ENCODE data around the gene CPLX1. TPM values are rescaled to one million over a fixed set of nuclear protein-coding genes. Genes with fewer than 3 reads are reported as not detected.

CPLX1 gene
- total RNA-seq, 1 experiment from 2014 or later: 14.5 TPM

DNA sequence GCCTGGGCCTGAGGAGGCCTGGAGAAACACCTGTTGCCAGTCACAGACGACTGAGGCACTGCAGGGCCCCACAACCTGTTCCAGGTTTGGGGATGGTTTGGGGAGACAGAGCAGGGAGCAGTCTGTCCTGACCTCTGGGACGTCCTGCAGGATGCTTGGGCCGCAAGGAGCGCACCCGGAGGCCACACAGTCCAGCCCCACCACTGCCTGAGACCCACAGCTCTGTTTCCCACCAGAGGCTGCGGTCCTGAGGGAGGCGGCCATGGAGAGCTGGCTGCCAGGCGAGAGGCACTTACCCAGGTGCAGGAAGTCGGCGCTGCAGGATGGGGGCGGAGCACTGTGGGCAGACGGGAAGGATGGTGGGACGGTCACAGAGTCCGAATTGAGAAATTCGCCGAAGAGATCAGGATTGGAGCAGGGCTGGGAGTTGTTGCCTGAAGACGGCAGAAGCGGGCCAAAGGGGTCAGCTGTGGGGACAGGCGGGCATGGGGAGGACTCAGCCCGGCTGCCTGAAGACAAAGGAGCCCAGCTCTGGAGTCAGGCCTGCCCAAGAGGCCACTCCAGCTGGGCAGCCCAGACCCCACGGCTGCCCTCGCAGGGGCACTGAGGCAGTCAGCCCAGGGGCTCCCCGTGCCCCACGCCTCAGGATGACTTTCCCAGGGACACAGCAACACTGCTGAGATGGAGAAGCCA is 40.3 kb upstream of the CPLX1 start:
- no peak overlapping the region for H3K4me3 ChIP-seq (replicated peaks in 1 of 2; ENCODE audit: low read depth in 1 of 2, low read length in 2 of 2)
- no peaks in the 10 kb centered on the region for H3K4me1 ChIP-seq (ENCODE audit: control insufficient read depth in 1 of 2, insufficient read depth in 2 of 2, low read length in 2 of 2)
- H3K36me3 ChIP-seq (ENCODE audit: control insufficient read depth in 1 of 2, insufficient read depth in 2 of 2, low read length in 2 of 2): peaks cover 9 to 28% of the 10 kb centered on the region in 2 experiments
- H3K9me2 ChIP-seq (ENCODE audit: insufficient read depth): no peaks in the 10 kb centered on the region
- no peaks in the 10 kb centered on the region for H3K27me3 ChIP-seq (ENCODE audit: insufficient read depth, low read length)
- ChIA-PET CTCF (no interaction called here), POLR2A (no interaction called here), RAD21 (ENCODE audit: low non-redundant PET in 1 of 2, low total read pairs in 2 of 2, uncharacterized antibody in 2 of 2, unreplicated experiment in 2 of 2) (no interaction called here)
- no TSS peak for BruUV-seq (replicated peaks)
- H3K9me3 ChIP-seq (ENCODE audit: control insufficient read depth in 1 of 2, insufficient read depth in 1 of 2, low read depth in 1 of 2, low read length in 2 of 2): no peaks in the 10 kb centered on the region
- H3K27ac ChIP-seq (ENCODE audit: low read depth, low read length): no peak overlapping the region; the same call in 1 of the 2 replicates
- TF ChIP-seq, protein P1, sequence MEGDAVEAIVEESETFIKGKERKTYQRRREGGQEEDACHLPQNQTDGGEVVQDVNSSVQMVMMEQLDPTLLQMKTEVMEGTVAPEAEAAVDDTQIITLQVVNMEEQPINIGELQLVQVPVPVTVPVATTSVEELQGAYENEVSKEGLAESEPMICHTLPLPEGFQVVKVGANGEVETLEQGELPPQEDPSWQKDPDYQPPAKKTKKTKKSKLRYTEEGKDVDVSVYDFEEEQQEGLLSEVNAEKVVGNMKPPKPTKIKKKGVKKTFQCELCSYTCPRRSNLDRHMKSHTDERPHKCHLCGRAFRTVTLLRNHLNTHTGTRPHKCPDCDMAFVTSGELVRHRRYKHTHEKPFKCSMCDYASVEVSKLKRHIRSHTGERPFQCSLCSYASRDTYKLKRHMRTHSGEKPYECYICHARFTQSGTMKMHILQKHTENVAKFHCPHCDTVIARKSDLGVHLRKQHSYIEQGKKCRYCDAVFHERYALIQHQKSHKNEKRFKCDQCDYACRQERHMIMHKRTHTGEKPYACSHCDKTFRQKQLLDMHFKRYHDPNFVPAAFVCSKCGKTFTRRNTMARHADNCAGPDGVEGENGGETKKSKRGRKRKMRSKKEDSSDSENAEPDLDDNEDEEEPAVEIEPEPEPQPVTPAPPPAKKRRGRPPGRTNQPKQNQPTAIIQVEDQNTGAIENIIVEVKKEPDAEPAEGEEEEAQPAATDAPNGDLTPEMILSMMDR (IDR thresholded peaks at IDR 0.05 in 2 of 3, conservative IDR thresholded peaks at IDR 0.05 in 1 of 3; ENCODE audit: borderline replicate concordance in 1 of 3, insufficient read depth in 1 of 3, low read depth in 2 of 3, low read length in 2 of 3): no peak
- TF ChIP-seq POLR2A (IDR thresholded peaks at IDR 0.05; ENCODE audit: borderline replicate concordance, extremely low read depth, insufficient read depth, insufficient read length) (no peak), SRF (IDR thresholded peaks at IDR 0.05; ENCODE audit: low read depth) (no peak), FOSL1 (IDR thresholded peaks at IDR 0.05; ENCODE audit: low read depth) (no peak), SIN3A (IDR thresholded peaks at IDR 0.05; ENCODE audit: low read depth) (no peak), SP1 (IDR thresholded peaks at IDR 0.05; ENCODE audit: low read depth) (no peak), EGR1 (IDR thresholded peaks at IDR 0.05; ENCODE audit: low read depth) (no peak)
- TF ChIP-seq, protein P2, sequence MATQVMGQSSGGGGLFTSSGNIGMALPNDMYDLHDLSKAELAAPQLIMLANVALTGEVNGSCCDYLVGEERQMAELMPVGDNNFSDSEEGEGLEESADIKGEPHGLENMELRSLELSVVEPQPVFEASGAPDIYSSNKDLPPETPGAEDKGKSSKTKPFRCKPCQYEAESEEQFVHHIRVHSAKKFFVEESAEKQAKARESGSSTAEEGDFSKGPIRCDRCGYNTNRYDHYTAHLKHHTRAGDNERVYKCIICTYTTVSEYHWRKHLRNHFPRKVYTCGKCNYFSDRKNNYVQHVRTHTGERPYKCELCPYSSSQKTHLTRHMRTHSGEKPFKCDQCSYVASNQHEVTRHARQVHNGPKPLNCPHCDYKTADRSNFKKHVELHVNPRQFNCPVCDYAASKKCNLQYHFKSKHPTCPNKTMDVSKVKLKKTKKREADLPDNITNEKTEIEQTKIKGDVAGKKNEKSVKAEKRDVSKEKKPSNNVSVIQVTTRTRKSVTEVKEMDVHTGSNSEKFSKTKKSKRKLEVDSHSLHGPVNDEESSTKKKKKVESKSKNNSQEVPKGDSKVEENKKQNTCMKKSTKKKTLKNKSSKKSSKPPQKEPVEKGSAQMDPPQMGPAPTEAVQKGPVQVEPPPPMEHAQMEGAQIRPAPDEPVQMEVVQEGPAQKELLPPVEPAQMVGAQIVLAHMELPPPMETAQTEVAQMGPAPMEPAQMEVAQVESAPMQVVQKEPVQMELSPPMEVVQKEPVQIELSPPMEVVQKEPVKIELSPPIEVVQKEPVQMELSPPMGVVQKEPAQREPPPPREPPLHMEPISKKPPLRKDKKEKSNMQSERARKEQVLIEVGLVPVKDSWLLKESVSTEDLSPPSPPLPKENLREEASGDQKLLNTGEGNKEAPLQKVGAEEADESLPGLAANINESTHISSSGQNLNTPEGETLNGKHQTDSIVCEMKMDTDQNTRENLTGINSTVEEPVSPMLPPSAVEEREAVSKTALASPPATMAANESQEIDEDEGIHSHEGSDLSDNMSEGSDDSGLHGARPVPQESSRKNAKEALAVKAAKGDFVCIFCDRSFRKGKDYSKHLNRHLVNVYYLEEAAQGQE (IDR thresholded peaks at IDR 0.05; ENCODE audit: low read depth): no peak
- intact Hi-C loops (cut with micrococcal nuclease): no loop called here
- H3K4me2 ChIP-seq (ENCODE audit: low read length): no peak overlapping the region
- ATAC-seq (no peak), DNase-seq (ENCODE audit: low read depth, low spot score) (no peak)
- no peaks in the 10 kb centered on the region for H3K79me2 ChIP-seq (ENCODE audit: insufficient read depth, low read length)
- H2AFZ ChIP-seq (ENCODE audit: low read depth, low read length, poor library complexity, severe bottlenecking): no peak overlapping the region
- H3K9ac ChIP-seq (ENCODE audit: low read length): no peak overlapping the region
- no peaks in the 10 kb centered on the region for H4K20me1 ChIP-seq (ENCODE audit: insufficient read depth)
